GM19351 (cell line): Measurements from ENCODE around the gene GALNTL6.
"Not testable (repeated sequence)": the region's sequence is repeated elsewhere in the genome, so short reads cannot be mapped to it uniquely, and the experiment has no call there.

ENCODE experiments used
- ATAC-seq: cut with Tn5 transposase; IDR thresholded peaks from one replicate; pipeline ENCODE4 v1.9.1; 2021; ENCODE audit warnings: mild to moderate bottlenecking, moderate library complexity; ENCODE audit not compliant: unreplicated experiment

Gene GALNTL6

GRCh38 chr4:172963498-172964294 lies 1150.5 kb downstream of the GALNTL6 start:
- ATAC-seq: no peak

- not testable (repeated sequence) for ATAC-seq
Observed at GRCh38 chr4:172970189-172970588, 1157.0 kb downstream of the GALNTL6 start.

- no peak for ATAC-seq
Observed at GRCh38 chr4:172974586-172974985, 1161.4 kb downstream of the GALNTL6 start.

GRCh38 chr4:172975651-172976229 lies 1162.5 kb downstream of the GALNTL6 start:
- no peak for ATAC-seq

- peak; percentile 37 for ATAC-seq
Observed at GRCh38 chr4:172977491-172978041, 1164.4 kb downstream of the GALNTL6 start.

GRCh38 chr4:172978848-172979247 lies 1165.6 kb downstream of the GALNTL6 start:
- ATAC-seq: no peak

- no peak for ATAC-seq
Observed at GRCh38 chr4:172979332-172979731, 1166.1 kb downstream of the GALNTL6 start.

- ATAC-seq: no peak
Observed at GRCh38 chr4:172980219-172980618, 1167.0 kb downstream of the GALNTL6 start.

GRCh38 chr4:172982151-172982590 lies 1169.0 kb downstream of the GALNTL6 start:
- ATAC-seq: peak; percentile 29

GRCh38 chr4:172983014-172983413 lies 1169.8 kb downstream of the GALNTL6 start:
- no peak for ATAC-seq

GRCh38 chr4:172983631-172984030 lies 1170.4 kb downstream of the GALNTL6 start:
- ATAC-seq: no peak

- no peak for ATAC-seq
Observed at GRCh38 chr4:172985552-172985951, 1172.3 kb downstream of the GALNTL6 start.

GRCh38 chr4:172986114-172986513 lies 1172.9 kb downstream of the GALNTL6 start:
- ATAC-seq: peak; percentile 92

GRCh38 chr4:172989984-172990820 lies 1177.0 kb downstream of the GALNTL6 start:
- no peak for ATAC-seq

GRCh38 chr4:172992648-172993378 lies 1179.6 kb downstream of the GALNTL6 start:
- no peak for ATAC-seq

GRCh38 chr4:172995161-172995560 lies 1182.0 kb downstream of the GALNTL6 start:
- ATAC-seq: no peak

GRCh38 chr4:172995704-172996103 lies 1182.5 kb downstream of the GALNTL6 start:
- ATAC-seq: no peak

GRCh38 chr4:172996571-172997216 lies 1183.5 kb downstream of the GALNTL6 start:
- peak; percentile 51 for ATAC-seq

- ATAC-seq: no peak
Observed at GRCh38 chr4:172997217-172997609, 1184.0 kb downstream of the GALNTL6 start.

- ATAC-seq: no peak
Observed at GRCh38 chr4:172997856-172998255, 1184.7 kb downstream of the GALNTL6 start.
